Vagina (tissue), 2 donors: ENCODE results near the gene OXNAD1. TPM values are rescaled to one million over a fixed set of nuclear protein-coding genes. Genes with fewer than 3 reads are reported as not detected.
A peak's percentile ranks its signal among the peaks of the same experiment; 100 is the strongest.

ENCODE experiments used
- DNase-seq, 2 donors: peaks; one replicate each; pipeline ENCODE4 v3.0.0-alpha.2; 2017; ENCODE audit errors: extremely low spot score in 2 of 2
- H3K27ac ChIP-seq: fragments of 200-600 bp; sonication (generic); one replicate; pipeline ENCODE4 v1.5.1; 2019
- H3K27me3 ChIP-seq: fragments of 200-600 bp; sonication (generic); one replicate; pipeline ENCODE4 v1.5.1; 2019
- H3K36me3 ChIP-seq, 2 donors: fragments of 200-600 bp; sonication (generic); one replicate each; pipeline ENCODE4 v1.5.1; 2017 to 2019
- H3K4me1 ChIP-seq: fragments of 200-600 bp; sonication (generic); one replicate; pipeline ENCODE4 v1.5.1; 2019
- H3K4me3 ChIP-seq, 2 donors: fragments of 200-600 bp; sonication (generic); 1 replicate in 1 of 2; 2 replicates in 1 of 2; pipeline ENCODE4 v1.5.1; 2016 to 2019
- H3K9me3 ChIP-seq: fragments of 200-600 bp; sonication (generic); one replicate; pipeline ENCODE4 v1.5.1; 2019
- POLR2A ChIP-seq, 2 donors: fragments of 450-650 bp; IDR thresholded peaks; one replicate each; pipeline ENCODE4 v1.6.1; 2017; ENCODE audit warnings: antibody characterized with exemption in 2 of 2, mild to moderate bottlenecking in 2 of 2, moderate library complexity in 2 of 2
- POLR2AphosphoS5 ChIP-seq, 2 donors: sonication (generic); formaldehyde crosslinking; IDR thresholded peaks; one replicate each; pipeline ENCODE4 v1.9.0; 2017; ENCODE audit warnings: antibody characterized with exemption in 2 of 2, mild to moderate bottlenecking in 2 of 2, low read depth in 1 of 2; ENCODE audit not compliant: insufficient read depth in 1 of 2
- intact Hi-C: fragments of 100-400 bp; cut with DNase I; formaldehyde crosslinking; loops from one replicate; pipeline ENCODE4 v1.15.1; 2023
- total RNA-seq: library from RNA; depleted of rRNA; stranded (reverse); fragments of >200 nt; gene quantifications from one replicate; pipeline ENCODE4 v1.2.3, GENCODE V29; 2016
- TF ChIP-seq, protein P1 (sequence below), 3 experiments: fragments of 450-650 bp in 2 of 3; fragments of 200-600 bp in 1 of 3; sonication (generic) in 1 of 3; IDR thresholded peaks; one replicate each; pipeline ENCODE4 v1.5.1; 2017 to 2019; ENCODE audit warnings: antibody characterized with exemption in 3 of 3, mild to moderate bottlenecking in 2 of 3, moderate library complexity in 2 of 3

The OXNAD1 gene
- total RNA-seq, 1 donor from 2014 or later = 30.0 TPM

DNA sequence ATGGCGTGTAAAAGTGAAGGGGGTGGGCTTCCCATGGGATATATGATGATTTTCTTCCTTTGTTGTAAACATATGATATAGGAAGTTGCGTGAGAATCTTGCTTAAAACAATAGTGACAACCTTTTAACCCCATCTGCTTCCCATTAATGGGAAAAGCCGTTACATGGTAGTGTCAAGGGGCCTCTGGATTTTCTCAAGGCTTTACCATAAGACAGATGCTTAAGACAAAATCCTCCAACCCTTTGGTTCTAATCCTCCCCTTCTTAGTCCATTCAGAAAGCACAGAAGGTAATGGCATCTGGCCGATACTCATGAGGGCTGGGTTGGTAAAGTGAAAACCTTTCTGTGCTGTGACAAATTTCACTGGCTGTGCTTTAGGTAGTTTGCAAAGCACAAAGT, 25.2 kb upstream of the OXNAD1 start:
- no peaks in the 10 kb centered on the region for H3K9me3 ChIP-seq
- intact Hi-C loops = loop anchor here (10.0 kb wide), 1 partner anchor 425 kb away; no protein-coding TSS in a partner anchor
- no peak overlapping the region for H3K4me3 ChIP-seq
- peak overlapping the region; percentile 73 for H3K27ac ChIP-seq
- no peak for TF ChIP-seq POLR2A (IDR thresholded peaks at IDR 0.05)
- no peak for TF ChIP-seq POLR2AphosphoS5 (IDR thresholded peaks at IDR 0.05; ENCODE audit: insufficient read depth in 1 of 2, low read depth in 1 of 2)
- TF ChIP-seq, protein P1, sequence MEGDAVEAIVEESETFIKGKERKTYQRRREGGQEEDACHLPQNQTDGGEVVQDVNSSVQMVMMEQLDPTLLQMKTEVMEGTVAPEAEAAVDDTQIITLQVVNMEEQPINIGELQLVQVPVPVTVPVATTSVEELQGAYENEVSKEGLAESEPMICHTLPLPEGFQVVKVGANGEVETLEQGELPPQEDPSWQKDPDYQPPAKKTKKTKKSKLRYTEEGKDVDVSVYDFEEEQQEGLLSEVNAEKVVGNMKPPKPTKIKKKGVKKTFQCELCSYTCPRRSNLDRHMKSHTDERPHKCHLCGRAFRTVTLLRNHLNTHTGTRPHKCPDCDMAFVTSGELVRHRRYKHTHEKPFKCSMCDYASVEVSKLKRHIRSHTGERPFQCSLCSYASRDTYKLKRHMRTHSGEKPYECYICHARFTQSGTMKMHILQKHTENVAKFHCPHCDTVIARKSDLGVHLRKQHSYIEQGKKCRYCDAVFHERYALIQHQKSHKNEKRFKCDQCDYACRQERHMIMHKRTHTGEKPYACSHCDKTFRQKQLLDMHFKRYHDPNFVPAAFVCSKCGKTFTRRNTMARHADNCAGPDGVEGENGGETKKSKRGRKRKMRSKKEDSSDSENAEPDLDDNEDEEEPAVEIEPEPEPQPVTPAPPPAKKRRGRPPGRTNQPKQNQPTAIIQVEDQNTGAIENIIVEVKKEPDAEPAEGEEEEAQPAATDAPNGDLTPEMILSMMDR (IDR thresholded peaks at IDR 0.05) = no peak
- no peaks in the 10 kb centered on the region for H3K27me3 ChIP-seq
- DNase-seq = no peak
- H3K4me1 ChIP-seq = peaks cover 21% of the 10 kb centered on the region
- no peaks in the 10 kb centered on the region for H3K36me3 ChIP-seq

GRCh38 chr3:16240229-16241023, 24.6 kb upstream of the OXNAD1 start:
- intact Hi-C loops = loop anchor here (10.0 kb wide), 1 partner anchor 426 kb away; no protein-coding TSS in a partner anchor
- H3K27ac ChIP-seq = peak overlapping the region; percentile 73
- H3K4me1 ChIP-seq = peaks cover 21% of the 10 kb centered on the region
- H3K36me3 ChIP-seq = no peaks in the 10 kb centered on the region
- TF ChIP-seq POLR2AphosphoS5 (IDR thresholded peaks at IDR 0.05; ENCODE audit: insufficient read depth in 1 of 2, low read depth in 1 of 2) = peak; percentile 35 to 71
- no peak for TF ChIP-seq POLR2A (IDR thresholded peaks at IDR 0.05)
- TF ChIP-seq, protein P1 (IDR thresholded peaks at IDR 0.05) = no peak
- no peak for DNase-seq
- no peak overlapping the region for H3K4me3 ChIP-seq
- no peaks in the 10 kb centered on the region for H3K9me3 ChIP-seq
- no peaks in the 10 kb centered on the region for H3K27me3 ChIP-seq

DNA sequence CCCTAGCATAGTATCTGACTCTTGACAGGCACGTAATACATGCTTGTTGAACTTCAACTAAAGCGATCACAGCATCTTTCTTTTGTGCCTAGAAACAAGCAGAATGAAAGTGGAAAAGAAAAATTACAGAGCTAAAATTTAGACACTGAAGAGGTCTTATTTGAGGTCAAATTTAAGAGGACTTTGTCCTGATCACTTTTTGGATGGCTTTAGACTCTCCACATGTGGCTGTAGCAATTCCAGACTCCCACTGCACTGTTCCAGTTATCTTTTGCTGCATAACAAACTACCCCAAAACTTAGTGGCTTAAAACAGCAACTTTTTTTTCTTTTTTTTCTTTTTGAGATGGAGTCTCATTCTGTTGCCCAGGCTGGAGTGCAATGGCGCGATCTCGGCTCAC, 23.8 kb upstream of the OXNAD1 start:
- Histone ChIP-seq H3K4me3 (no peak overlapping the region), H3K36me3 (no peaks in the 10 kb centered on the region), H3K27me3 (no peaks in the 10 kb centered on the region), H3K9me3 (no peaks in the 10 kb centered on the region), H3K27ac (peak overlapping the region; percentile 73), H3K4me1 (peaks cover 21% of the 10 kb centered on the region)
- intact Hi-C loops = loop anchor here (10.0 kb wide), 1 partner anchor 426 kb away; no protein-coding TSS in a partner anchor
- no peak for TF ChIP-seq POLR2A (IDR thresholded peaks at IDR 0.05)
- TF ChIP-seq POLR2AphosphoS5 (IDR thresholded peaks at IDR 0.05; ENCODE audit: insufficient read depth in 1 of 2, low read depth in 1 of 2) = no peak
- TF ChIP-seq, protein P1 (IDR thresholded peaks at IDR 0.05) = no peak
- DNase-seq = no peak

- Histone ChIP-seq H3K9me3 (no peaks in the 10 kb centered on the region), H3K4me1 (peaks cover 23% of the 10 kb centered on the region), H3K4me3 (no peak overlapping the region), H3K36me3 (no peaks in the 10 kb centered on the region), H3K27ac (no peak overlapping the region), H3K27me3 (no peaks in the 10 kb centered on the region)
- intact Hi-C loops = loop anchor here (10.0 kb wide), 1 partner anchor 427 kb away; no protein-coding TSS in a partner anchor
- DNase-seq = no peak
- TF ChIP-seq, protein P1 (IDR thresholded peaks at IDR 0.05) = no peak
- TF ChIP-seq POLR2A (IDR thresholded peaks at IDR 0.05) (no peak), POLR2AphosphoS5 (IDR thresholded peaks at IDR 0.05; ENCODE audit: insufficient read depth in 1 of 2, low read depth in 1 of 2) (no peak)
Measured at GRCh38 chr3:16242177-16242576, 22.8 kb upstream of the OXNAD1 start.
